Ishikawa (cell line): Measurements from ENCODE around the gene HS6ST2.

ENCODE experiments used
- CEBPB ChIP-seq: IDR thresholded peaks from 2 replicates; pipeline ENCODE4 v1.6.1; 2012
- CREB1 ChIP-seq: IDR thresholded peaks from 2 replicates; pipeline ENCODE4 v1.6.1; 2012; ENCODE audit warnings: low read depth
- EGR1 ChIP-seq: IDR thresholded peaks from 2 replicates; pipeline ENCODE4 v1.6.1; 2012
- EP300 ChIP-seq: IDR thresholded peaks from 2 replicates; pipeline ENCODE4 v1.6.1; 2012; ENCODE audit warnings: borderline replicate concordance
- FOXM1 ChIP-seq: IDR thresholded peaks from 2 replicates; pipeline ENCODE4 v1.6.1; 2012; ENCODE audit warnings: low read depth, borderline replicate concordance
- MAX ChIP-seq: IDR thresholded peaks from 2 replicates; pipeline ENCODE4 v1.6.1; 2012
- RAD21 ChIP-seq: IDR thresholded peaks from 2 replicates; pipeline ENCODE4 v1.6.1; 2012; ENCODE audit warnings: low read depth
- REST ChIP-seq: IDR thresholded peaks from 2 replicates; pipeline ENCODE4 v1.6.1; 2012; ENCODE audit warnings: low read depth, mild to moderate bottlenecking
- TAF1 ChIP-seq: IDR thresholded peaks from 2 replicates; pipeline ENCODE4 v1.6.1; 2012; ENCODE audit warnings: low read depth, mild to moderate bottlenecking
- TEAD4 ChIP-seq: IDR thresholded peaks from 2 replicates; pipeline ENCODE4 v1.6.1; 2012
- USF1 ChIP-seq: IDR thresholded peaks from 2 replicates; pipeline ENCODE4 v1.6.1; 2012
- YY1 ChIP-seq: IDR thresholded peaks from 2 replicates; pipeline ENCODE4 v1.6.1; 2012; ENCODE audit warnings: low read depth
- ZBTB7A ChIP-seq: IDR thresholded peaks from 2 replicates; pipeline ENCODE4 v1.6.1; 2012; ENCODE audit warnings: low read depth

GRCh38 chrX:133005616-133006015 is 47.2 kb upstream of the HS6ST2 start:
- TF ChIP-seq REST (no peak), EP300 (no peak), MAX (no peak), EGR1 (no peak), CREB1 (no peak), TAF1 (no peak), FOXM1 (no peak), RAD21 (no peak), CEBPB (no peak), YY1 (no peak), USF1 (no peak), TEAD4 (no peak), ZBTB7A (no peak)
